ACHN (cell line): ENCODE measurements around the gene EQTN.
A peak's percentile ranks its signal among the peaks of the same experiment; 100 is the strongest.

Experiments
- DNase-seq: peaks from one replicate; pipeline ENCODE4 v3.0.0-alpha.2; 2015
- in situ Hi-C: cut with HindIII; loops from 2 replicates; pipeline ENCODE4 v1.10.0; 2017; ENCODE audit warnings: low sequenced_read_pairs, low pct_ligation_motif_present, low pct_unique_long_range_greater_than_20kb

The EQTN gene

GRCh38 chr9:27310582-27310981, 13.6 kb upstream of the EQTN start:
- in situ Hi-C loops, result no loop called here
- DNase-seq, result no peak

GRCh38 chr9:27308691-27309390, 11.9 kb upstream of the EQTN start:
- DNase-seq, result no peak
- in situ Hi-C loops, result no loop called here

GRCh38 chr9:27304521-27304920, 7.6 kb upstream of the EQTN start:
- no peak for DNase-seq
- in situ Hi-C loops, result no loop called here

GRCh38 chr9:27303219-27303618, 6.3 kb upstream of the EQTN start:
- in situ Hi-C loops, result no loop called here
- DNase-seq, result no peak

- DNase-seq, result no peak
- in situ Hi-C loops, result no loop called here
These were observed 3.0 kb downstream of the EQTN start for GRCh38 chr9:27293996-27294395.

- in situ Hi-C loops, result no loop called here
- DNase-seq, result no peak
These were observed 4.1 kb downstream of the EQTN start for GRCh38 chr9:27292659-27293405.

GRCh38 chr9:27291292-27291691, 5.7 kb downstream of the EQTN start:
- in situ Hi-C loops, result no loop called here
- no peak for DNase-seq

GRCh38 chr9:27282269-27282668, 14.7 kb downstream of the EQTN start:
- no peak for DNase-seq
- in situ Hi-C loops, result no loop called here

- in situ Hi-C loops, result no loop called here
- no peak for DNase-seq
These were observed 16.1 kb downstream of the EQTN start for GRCh38 chr9:27280860-27281259.

GRCh38 chr9:27280249-27280648, 16.7 kb downstream of the EQTN start:
- no peak for DNase-seq
- in situ Hi-C loops, result no loop called here

- no peak for DNase-seq
- in situ Hi-C loops, result no loop called here
These were observed 17.3 kb downstream of the EQTN start for GRCh38 chr9:27279611-27280010.

- DNase-seq, result no peak
- in situ Hi-C loops, result no loop called here
These were observed 18.6 kb downstream of the EQTN start for GRCh38 chr9:27278374-27278773.

GRCh38 chr9:27276193-27277030, 20.5 kb downstream of the EQTN start:
- in situ Hi-C loops, result no loop called here
- peak; percentile 60 for DNase-seq

GRCh38 chr9:27273186-27273585, 23.8 kb downstream of the EQTN start:
- in situ Hi-C loops, result no loop called here
- DNase-seq, result no peak

- in situ Hi-C loops, result no loop called here
These were observed 24.8 kb downstream of the EQTN start for GRCh38 chr9:27272103-27272502.

GRCh38 chr9:27261517-27262211, 35.3 kb downstream of the EQTN start:
- DNase-seq, result no peak
- in situ Hi-C loops, result no loop called here

More at GRCh38 chr9:27272103-27272502, 24.8 kb downstream of the EQTN start:
- no peak for DNase-seq

- no peak for DNase-seq
- in situ Hi-C loops, result no loop called here
These were observed 36.0 kb downstream of the EQTN start for GRCh38 chr9:27260789-27261516.

GRCh38 chr9:27258662-27259061, 38.3 kb downstream of the EQTN start:
- in situ Hi-C loops, result no loop called here
- no peak for DNase-seq
